ENCODE data around the gene KMT5B.

DNA sequence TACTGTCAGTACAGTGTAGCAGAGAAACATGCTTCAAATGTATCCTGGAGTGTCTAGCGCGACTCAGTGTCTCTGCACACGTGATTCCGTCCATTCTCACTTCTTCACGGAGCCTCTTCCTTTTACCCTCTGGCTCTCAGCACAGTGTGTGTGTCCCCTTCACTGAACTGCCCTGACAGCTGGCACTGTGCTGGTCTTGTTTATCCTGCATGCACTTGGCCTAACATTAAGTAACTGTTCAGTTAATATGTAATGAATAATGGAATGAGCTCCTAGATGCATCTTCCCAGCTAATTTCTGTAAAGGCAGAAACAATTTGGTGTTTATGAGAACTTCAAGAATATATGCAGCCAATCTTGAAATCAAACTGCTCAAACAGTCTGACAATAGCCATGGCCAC, 44.4 kb downstream of the KMT5B start:
- TF ChIP-seq CTCF (IDR thresholded peaks at IDR 0.05), result no peak
- no peak for TF ChIP-seq EZH2 (IDR thresholded peaks at IDR 0.05; ENCODE audit: borderline replicate concordance, insufficient read depth, low read depth, low read length, poor library complexity, severe bottlenecking)

All from B cell (primary cell).